G401 (cell line): ENCODE measurements around the gene C16orf89. TPM values are rescaled to one million over a fixed set of nuclear protein-coding genes. Genes with fewer than 3 reads are reported as not detected.

ENCODE experiments used
- total RNA-seq: library from RNA; depleted of rRNA; stranded (reverse); fragments of >200 nt; shearing (Covaris generic); gene quantifications from 2 replicates; pipeline ENCODE4 v1.2.3, GENCODE V29; 2014; rRNA removed

The C16orf89 gene
- total RNA-seq, 1 experiment from 2014 or later, result not detected

Other genes with a start within 250 kb of the C16orf89 start
- gene GLYR1, start 218.7 kb downstream of the C16orf89 start, total RNA-seq, result 79.9 and 82.0 TPM in 2 replicates
- 22.6 and 24.7 TPM in 2 replicates for gene UBN1, start 218.5 kb downstream of the C16orf89 start, total RNA-seq
- 33.2 and 41.0 TPM in 2 replicates for gene PPL, start 128.8 kb downstream of the C16orf89 start, total RNA-seq
- gene SEC14L5, start 107.6 kb downstream of the C16orf89 start, total RNA-seq, result 0.10 and 0.86 TPM in 2 replicates
- gene NAGPA, start 32.0 kb downstream of the C16orf89 start, total RNA-seq, result 23.1 and 31.6 TPM in 2 replicates
- 24.4 and 42.0 TPM in 2 replicates for gene ALG1, start 5.9 kb upstream of the C16orf89 start, total RNA-seq
- gene EEF2KMT, start 31.8 kb upstream of the C16orf89 start, total RNA-seq, result 18.8 and 19.1 TPM in 2 replicates